Endothelial cell (in vitro differentiated cells): ENCODE results near the gene CDC42BPA. TPM values are rescaled to one million over a fixed set of nuclear protein-coding genes. Genes with fewer than 3 reads are reported as not detected.
"Not testable (repeated sequence)": the region's sequence is repeated elsewhere in the genome, so short reads cannot be mapped to it uniquely, and the experiment has no call there.

Experiments
- DNase-seq: peaks from one replicate; pipeline ENCODE4 v3.0.0; 2021; ENCODE audit warnings: low spot score
- H3K27ac Mint-ChIP-seq: one replicate; pipeline ENCODE4 v1.8.0; 2021; ENCODE audit warnings: mixed read lengths, inconsistent platforms; ENCODE audit not compliant: unreplicated experiment
- H3K27me3 Mint-ChIP-seq: one replicate; pipeline ENCODE4 v1.8.0; 2021; ENCODE audit warnings: mild to moderate bottlenecking, moderate library complexity, mixed read lengths, inconsistent platforms; ENCODE audit not compliant: unreplicated experiment
- H3K36me3 Mint-ChIP-seq: one replicate; pipeline ENCODE4 v1.8.0; 2021; ENCODE audit warnings: mild to moderate bottlenecking, low read depth, mixed read lengths, inconsistent platforms; ENCODE audit not compliant: unreplicated experiment
- H3K4me1 Mint-ChIP-seq: one replicate; pipeline ENCODE4 v1.8.0; 2021; ENCODE audit warnings: mild to moderate bottlenecking, mixed read lengths, inconsistent platforms; ENCODE audit not compliant: unreplicated experiment
- H3K4me3 Mint-ChIP-seq: one replicate; pipeline ENCODE4 v1.8.0; 2021; ENCODE audit warnings: mild to moderate bottlenecking, mixed read lengths, inconsistent platforms; ENCODE audit not compliant: unreplicated experiment
- H3K9me3 Mint-ChIP-seq: one replicate; pipeline ENCODE4 v1.8.0; 2021; ENCODE audit warnings: mixed read lengths, inconsistent platforms; ENCODE audit not compliant: unreplicated experiment
- total RNA-seq: library from RNA; stranded (reverse); fragmentation: NEBNext Ultra II Directional; extraction: Animal tissue kit (Norgen Biotek cat#: 25700); gene quantifications from one replicate; pipeline ENCODE4 v1.2.1, GENCODE V29; 2021; ENCODE audit not compliant: unreplicated experiment
- TF ChIP-seq, protein P1 (sequence below): fragments of 200-600 bp; sonication (generic); IDR thresholded peaks from one replicate; pipeline ENCODE4 v1.5.0; 2021; ENCODE audit warnings: antibody characterized with exemption; ENCODE audit not compliant: unreplicated experiment

CDC42BPA gene
- total RNA-seq, 1 donor from 2014 or later = 41.4 TPM

DNA sequence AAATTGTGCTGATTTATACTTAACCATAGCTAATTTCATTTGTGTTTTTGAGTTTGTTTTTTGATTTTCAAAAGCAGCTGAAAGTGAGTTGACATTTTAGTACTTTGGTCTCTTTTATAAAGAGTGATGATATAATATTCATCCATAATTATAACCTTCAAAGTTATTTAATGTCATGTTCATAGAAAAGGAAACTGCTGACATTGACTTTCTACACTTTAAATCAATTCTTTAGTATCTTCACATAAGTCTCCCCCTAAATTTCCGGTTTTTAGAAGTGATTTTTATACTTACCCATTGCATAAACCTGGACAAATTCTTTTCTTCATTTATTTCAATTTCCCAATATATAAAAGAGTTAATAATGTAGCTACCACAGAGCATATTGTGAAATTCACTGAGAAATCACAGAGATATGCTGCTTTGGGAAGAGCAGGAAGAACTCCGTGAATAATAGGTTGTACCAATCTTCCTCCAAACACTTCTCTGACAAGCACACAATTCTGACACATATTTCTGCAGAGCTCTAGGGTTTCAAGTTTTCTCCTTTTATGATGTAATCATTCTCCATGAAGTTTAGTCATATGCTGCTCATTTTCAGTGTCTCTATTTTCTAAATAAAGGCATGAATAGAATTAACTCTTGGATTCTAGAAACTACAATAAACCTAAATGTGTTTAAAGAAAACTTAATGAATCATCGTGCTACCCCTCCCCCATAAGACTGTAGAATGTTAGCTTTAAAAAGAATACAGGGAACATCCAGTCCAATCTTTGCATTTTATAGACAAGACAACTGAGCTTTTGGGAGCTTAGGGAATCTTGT lies 25.6 kb upstream of the CDC42BPA start:
- no peak overlapping the region for H3K4me3 Mint-ChIP-seq
- H3K27ac Mint-ChIP-seq = no peak overlapping the region
- TF ChIP-seq, protein P1, sequence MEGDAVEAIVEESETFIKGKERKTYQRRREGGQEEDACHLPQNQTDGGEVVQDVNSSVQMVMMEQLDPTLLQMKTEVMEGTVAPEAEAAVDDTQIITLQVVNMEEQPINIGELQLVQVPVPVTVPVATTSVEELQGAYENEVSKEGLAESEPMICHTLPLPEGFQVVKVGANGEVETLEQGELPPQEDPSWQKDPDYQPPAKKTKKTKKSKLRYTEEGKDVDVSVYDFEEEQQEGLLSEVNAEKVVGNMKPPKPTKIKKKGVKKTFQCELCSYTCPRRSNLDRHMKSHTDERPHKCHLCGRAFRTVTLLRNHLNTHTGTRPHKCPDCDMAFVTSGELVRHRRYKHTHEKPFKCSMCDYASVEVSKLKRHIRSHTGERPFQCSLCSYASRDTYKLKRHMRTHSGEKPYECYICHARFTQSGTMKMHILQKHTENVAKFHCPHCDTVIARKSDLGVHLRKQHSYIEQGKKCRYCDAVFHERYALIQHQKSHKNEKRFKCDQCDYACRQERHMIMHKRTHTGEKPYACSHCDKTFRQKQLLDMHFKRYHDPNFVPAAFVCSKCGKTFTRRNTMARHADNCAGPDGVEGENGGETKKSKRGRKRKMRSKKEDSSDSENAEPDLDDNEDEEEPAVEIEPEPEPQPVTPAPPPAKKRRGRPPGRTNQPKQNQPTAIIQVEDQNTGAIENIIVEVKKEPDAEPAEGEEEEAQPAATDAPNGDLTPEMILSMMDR = no peak
- H3K9me3 Mint-ChIP-seq = peaks cover 5% of the 10 kb centered on the region
- H3K4me1 Mint-ChIP-seq = no peaks in the 10 kb centered on the region
- peaks cover 2% of the 10 kb centered on the region for H3K27me3 Mint-ChIP-seq
- no peak for DNase-seq
- peaks cover 3% of the 10 kb centered on the region for H3K36me3 Mint-ChIP-seq

DNA sequence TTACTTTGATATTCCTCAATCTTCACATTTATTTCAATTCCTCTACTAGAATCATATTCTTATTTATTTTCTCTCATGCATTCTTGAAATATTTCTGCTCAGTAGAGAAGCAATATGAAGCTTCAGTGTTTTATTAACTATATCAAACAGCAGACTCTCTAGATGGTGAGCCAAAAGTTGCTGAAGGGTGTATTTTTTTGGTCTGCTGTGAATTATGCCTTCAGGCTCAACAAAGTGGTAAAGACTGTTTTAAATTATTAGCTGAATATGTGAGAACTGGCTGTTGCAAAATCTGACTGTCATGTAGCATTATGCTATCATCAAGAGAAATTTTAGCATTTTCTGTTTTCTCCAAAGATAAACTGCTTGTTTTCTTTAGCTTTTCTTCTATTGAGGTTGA lies 24.9 kb upstream of the CDC42BPA start:
- no peak for DNase-seq
- Mint-ChIP-seq H3K4me1 (no peaks in the 10 kb centered on the region), H3K36me3 (peaks cover 3% of the 10 kb centered on the region), H3K4me3 (no peak overlapping the region), H3K27me3 (peaks cover 2% of the 10 kb centered on the region), H3K27ac (no peak overlapping the region), H3K9me3 (peaks cover 5% of the 10 kb centered on the region)
- TF ChIP-seq, protein P1 = no peak

- Mint-ChIP-seq H3K9me3 (peaks cover 5% of the 10 kb centered on the region), H3K36me3 (peaks cover 3% of the 10 kb centered on the region), H3K27me3 (peaks cover 5% of the 10 kb centered on the region), H3K4me3 (no peak overlapping the region), H3K4me1 (no peaks in the 10 kb centered on the region), H3K27ac (no peak overlapping the region)
- DNase-seq = no peak
- TF ChIP-seq, protein P1 = no peak
These were observed 24.0 kb upstream of the CDC42BPA start for GRCh38 chr1:227342075-227342829.

DNA sequence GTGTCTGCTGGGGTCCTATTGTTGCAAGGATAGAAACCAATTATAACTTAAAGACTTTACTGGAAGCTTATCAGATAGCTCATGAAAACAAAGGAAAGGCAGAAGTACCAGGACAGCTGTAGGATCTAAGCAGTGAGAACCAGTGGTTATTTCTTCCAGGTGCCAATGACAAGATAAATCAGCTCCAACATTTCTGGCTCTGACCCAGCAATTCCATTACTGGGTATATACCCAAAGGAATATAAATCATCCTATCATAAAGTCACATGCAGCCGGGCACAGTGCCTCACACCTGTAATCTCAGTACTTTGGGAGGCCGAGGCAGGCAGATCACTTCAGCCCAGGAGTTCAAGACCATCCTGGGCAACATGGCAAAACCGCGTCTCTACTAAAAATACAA lies 17.8 kb upstream of the CDC42BPA start:
- H3K36me3 Mint-ChIP-seq, DNase-seq, H3K4me3 Mint-ChIP-seq, H3K4me1 Mint-ChIP-seq, H3K9me3 Mint-ChIP-seq, H3K27me3 Mint-ChIP-seq, H3K27ac Mint-ChIP-seq: not testable (repeated sequence)

- DNase-seq = no peak
- Mint-ChIP-seq H3K4me1 (no peaks in the 10 kb centered on the region), H3K27ac (no peak overlapping the region), H3K36me3 (no peaks in the 10 kb centered on the region), H3K9me3 (no peaks in the 10 kb centered on the region), H3K4me3 (no peak overlapping the region), H3K27me3 (peaks cover 4% of the 10 kb centered on the region)
- TF ChIP-seq, protein P1 = no peak
These were observed 17.1 kb upstream of the CDC42BPA start for GRCh38 chr1:227335242-227336020.
